HepG2 (cell line): ENCODE measurements around the gene AAR2. TPM values are rescaled to one million over a fixed set of nuclear protein-coding genes. Genes with fewer than 3 reads are reported as not detected.

Experiments
- ASH2L ChIP-seq: fragments of 300-600, 200-600 bp; sonication (generic); IDR thresholded peaks from 2 replicates; pipeline ENCODE4 v1.7.0; 2017; ENCODE audit warnings: low read depth, mild to moderate bottlenecking, moderate library complexity, mixed read lengths, low read length; ENCODE audit not compliant: insufficient read length
- BRD4 ChIP-seq: sonication (generic); formaldehyde crosslinking; IDR thresholded peaks from 2 replicates; pipeline ENCODE4 v1.4.0; 2020; ENCODE audit warnings: missing genetic modification reagents
- DMAP1 ChIP-seq: IDR thresholded peaks from 2 replicates; pipeline ENCODE4 v1.6.1; 2016
- DRAP1 ChIP-seq: IDR thresholded peaks from 2 replicates; pipeline ENCODE4 v1.6.1; 2016; ENCODE audit warnings: missing genetic modification reagents, missing compliant biosample characterization
- ETV6 ChIP-seq: sonication (generic); formaldehyde crosslinking; conservative IDR thresholded peaks from 2 replicates; pipeline ENCODE4 v1.4.0; 2020; ENCODE audit warnings: missing genetic modification reagents
- IKZF4 ChIP-seq: sonication (generic); formaldehyde crosslinking; IDR thresholded peaks from 2 replicates; pipeline ENCODE4 v1.5.1; 2020; ENCODE audit warnings: borderline replicate concordance, mild to moderate bottlenecking, low read depth, missing genetic modification reagents; ENCODE audit errors: not compliant biosample characterization
- IRF2 ChIP-seq: IDR thresholded peaks from 2 replicates; pipeline ENCODE4 v1.6.1; 2018; ENCODE audit warnings: missing genetic modification reagents, missing compliant biosample characterization
- MXD4 ChIP-seq: IDR thresholded peaks from 2 replicates; pipeline ENCODE4 v1.6.1; 2016; ENCODE audit warnings: mild to moderate bottlenecking, missing biosample characterization, missing genetic modification reagents
- TBX2 ChIP-seq: sonication (generic); formaldehyde crosslinking; IDR thresholded peaks from 2 replicates; pipeline ENCODE4 v1.5.0; 2020; ENCODE audit warnings: missing genetic modification reagents, mild to moderate bottlenecking, borderline replicate concordance
- THYN1 ChIP-seq: sonication (generic); formaldehyde crosslinking; IDR thresholded peaks from 2 replicates; pipeline ENCODE4 v1.8.1; 2023; ENCODE audit warnings: low read depth, mild to moderate bottlenecking, moderate library complexity, missing genetic modification reagents, borderline replicate concordance
- ZBTB46 ChIP-seq: sonication (generic); formaldehyde crosslinking; IDR thresholded peaks from 2 replicates; pipeline ENCODE4 v1.4.0; 2020; ENCODE audit warnings: mild to moderate bottlenecking, missing genetic modification reagents, borderline replicate concordance
- ZNF136 ChIP-seq: sonication (generic); formaldehyde crosslinking; IDR thresholded peaks from 2 replicates; pipeline ENCODE4 v1.8.1; 2022; ENCODE audit warnings: low read depth, mild to moderate bottlenecking, moderate library complexity, missing genetic modification reagents
- ZNF251 ChIP-seq: sonication (generic); formaldehyde crosslinking; IDR thresholded peaks from 2 replicates; pipeline ENCODE4 v1.9.0; 2021; ENCODE audit warnings: mild to moderate bottlenecking, missing genetic modification reagents
- ZNF350 ChIP-seq: sonication (generic); formaldehyde crosslinking; IDR thresholded peaks from 2 replicates; pipeline ENCODE4 v1.4.0; 2020; ENCODE audit warnings: mild to moderate bottlenecking, low read depth, missing genetic modification reagents, borderline replicate concordance
- ZNF556 ChIP-seq: sonication (generic); formaldehyde crosslinking; IDR thresholded peaks from 2 replicates; pipeline ENCODE4 v1.4.0; 2020; ENCODE audit warnings: mild to moderate bottlenecking, missing genetic modification reagents, borderline replicate concordance
- ZNF768 ChIP-seq: sonication (generic); formaldehyde crosslinking; IDR thresholded peaks from 2 replicates; pipeline ENCODE4 v1.4.0; 2020; ENCODE audit warnings: missing genetic modification reagents
- polyA plus RNA-seq, 8 experiments: library from polyadenylated mRNA; depleted of rRNA in 3 of 8; stranded (reverse) in 7 of 8; unstranded in 1 of 8; fragments of >200 nt; fragmentation: Illumina TruSeq in 4 of 8; extraction: Trizol in 4 of 8; gene quantifications; 2 replicates each; pipeline versions ENCODE4 v1.2.1 to v1.2.3, GENCODE V29; 2011 to 2016; ENCODE audit warnings: low read depth in 4 of 8, missing spikeins in 1 of 8, mixed read lengths in 1 of 8; ENCODE audit not compliant: insufficient read depth in 1 of 8
- total RNA-seq, 5 experiments: library from RNA; depleted of rRNA; stranded (reverse); fragments of >200 nt; fragmentation: Illumina TruSeq; extraction: Trizol; gene quantifications; 2 replicates each; pipeline ENCODE4 v1.2.3, GENCODE V29; 2016; ENCODE audit warnings: low read depth in 1 of 5
- TF ChIP-seq, protein P1 (sequence below): sonication (generic); formaldehyde crosslinking; IDR thresholded peaks from 2 replicates; pipeline ENCODE4 v1.5.1; 2020; ENCODE audit warnings: mild to moderate bottlenecking, missing genetic modification reagents, moderate library complexity
- TF ChIP-seq, protein P2 (sequence below): sonication (generic); formaldehyde crosslinking; IDR thresholded peaks from 2 replicates; pipeline ENCODE4 v1.5.1; 2020; ENCODE audit warnings: mild to moderate bottlenecking, missing genetic modification reagents

AAR2 gene
- total and polyA plus RNA-seq, 2 of the 13 experiments (the other 11 are each of a cell fraction or from before 2014, with no cell fraction given) = 45.2 to 46.2 TPM

GRCh38 chr20:36271639-36272546, 35.6 kb downstream of the AAR2 start (continued):
- TF ChIP-seq ZNF251 (CRISPR knock-in tag) (peak; percentile 30; the same call in 1 of the 2 replicates), ASH2L (peak; percentile 6), BRD4 (0 out of 2 replicates have a peak, but pooled peaks have one; percentile 14), ETV6 (CRISPR knock-in tag) (no peak), IKZF4 (peak; percentile 6), ZBTB46 (peak; percentile 11; the same call in 1 of the 2 replicates), TBX2 (CRISPR knock-in tag) (no peak), IRF2 (CRISPR knock-in tag) (0 out of 2 replicates have a peak, but pooled peaks have one; percentile 1), ZNF556 (CRISPR knock-in tag) (0 out of 2 replicates have a peak, but pooled peaks have one; percentile 43), ZNF350 (no peak), DRAP1 (CRISPR knock-in tag) (no peak), MXD4 (CRISPR knock-in tag) (no peak), ZNF136 (CRISPR knock-in tag) (0 out of 2 replicates have a peak, but pooled peaks have one; percentile 50), ZNF768 (CRISPR knock-in tag) (0 out of 2 replicates have a peak, but pooled peaks have one; percentile 11), DMAP1 (CRISPR knock-in tag) (no peak; the same call in 1 of the 2 replicates), THYN1 (no peak)
- TF ChIP-seq, protein P1, sequence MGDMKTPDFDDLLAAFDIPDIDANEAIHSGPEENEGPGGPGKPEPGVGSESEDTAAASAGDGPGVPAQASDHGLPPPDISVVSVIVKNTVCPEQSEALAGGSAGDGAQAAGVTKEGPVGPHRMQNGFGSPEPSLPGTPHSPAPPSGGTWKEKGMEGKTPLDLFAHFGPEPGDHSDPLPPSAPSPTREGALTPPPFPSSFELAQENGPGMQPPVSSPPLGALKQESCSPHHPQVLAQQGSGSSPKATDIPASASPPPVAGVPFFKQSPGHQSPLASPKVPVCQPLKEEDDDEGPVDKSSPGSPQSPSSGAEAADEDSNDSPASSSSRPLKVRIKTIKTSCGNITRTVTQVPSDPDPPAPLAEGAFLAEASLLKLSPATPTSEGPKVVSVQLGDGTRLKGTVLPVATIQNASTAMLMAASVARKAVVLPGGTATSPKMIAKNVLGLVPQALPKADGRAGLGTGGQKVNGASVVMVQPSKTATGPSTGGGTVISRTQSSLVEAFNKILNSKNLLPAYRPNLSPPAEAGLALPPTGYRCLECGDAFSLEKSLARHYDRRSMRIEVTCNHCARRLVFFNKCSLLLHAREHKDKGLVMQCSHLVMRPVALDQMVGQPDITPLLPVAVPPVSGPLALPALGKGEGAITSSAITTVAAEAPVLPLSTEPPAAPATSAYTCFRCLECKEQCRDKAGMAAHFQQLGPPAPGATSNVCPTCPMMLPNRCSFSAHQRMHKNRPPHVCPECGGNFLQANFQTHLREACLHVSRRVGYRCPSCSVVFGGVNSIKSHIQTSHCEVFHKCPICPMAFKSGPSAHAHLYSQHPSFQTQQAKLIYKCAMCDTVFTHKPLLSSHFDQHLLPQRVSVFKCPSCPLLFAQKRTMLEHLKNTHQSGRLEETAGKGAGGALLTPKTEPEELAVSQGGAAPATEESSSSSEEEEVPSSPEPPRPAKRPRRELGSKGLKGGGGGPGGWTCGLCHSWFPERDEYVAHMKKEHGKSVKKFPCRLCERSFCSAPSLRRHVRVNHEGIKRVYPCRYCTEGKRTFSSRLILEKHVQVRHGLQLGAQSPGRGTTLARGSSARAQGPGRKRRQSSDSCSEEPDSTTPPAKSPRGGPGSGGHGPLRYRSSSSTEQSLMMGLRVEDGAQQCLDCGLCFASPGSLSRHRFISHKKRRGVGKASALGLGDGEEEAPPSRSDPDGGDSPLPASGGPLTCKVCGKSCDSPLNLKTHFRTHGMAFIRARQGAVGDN = peak; percentile 68
- TF ChIP-seq, protein P2, sequence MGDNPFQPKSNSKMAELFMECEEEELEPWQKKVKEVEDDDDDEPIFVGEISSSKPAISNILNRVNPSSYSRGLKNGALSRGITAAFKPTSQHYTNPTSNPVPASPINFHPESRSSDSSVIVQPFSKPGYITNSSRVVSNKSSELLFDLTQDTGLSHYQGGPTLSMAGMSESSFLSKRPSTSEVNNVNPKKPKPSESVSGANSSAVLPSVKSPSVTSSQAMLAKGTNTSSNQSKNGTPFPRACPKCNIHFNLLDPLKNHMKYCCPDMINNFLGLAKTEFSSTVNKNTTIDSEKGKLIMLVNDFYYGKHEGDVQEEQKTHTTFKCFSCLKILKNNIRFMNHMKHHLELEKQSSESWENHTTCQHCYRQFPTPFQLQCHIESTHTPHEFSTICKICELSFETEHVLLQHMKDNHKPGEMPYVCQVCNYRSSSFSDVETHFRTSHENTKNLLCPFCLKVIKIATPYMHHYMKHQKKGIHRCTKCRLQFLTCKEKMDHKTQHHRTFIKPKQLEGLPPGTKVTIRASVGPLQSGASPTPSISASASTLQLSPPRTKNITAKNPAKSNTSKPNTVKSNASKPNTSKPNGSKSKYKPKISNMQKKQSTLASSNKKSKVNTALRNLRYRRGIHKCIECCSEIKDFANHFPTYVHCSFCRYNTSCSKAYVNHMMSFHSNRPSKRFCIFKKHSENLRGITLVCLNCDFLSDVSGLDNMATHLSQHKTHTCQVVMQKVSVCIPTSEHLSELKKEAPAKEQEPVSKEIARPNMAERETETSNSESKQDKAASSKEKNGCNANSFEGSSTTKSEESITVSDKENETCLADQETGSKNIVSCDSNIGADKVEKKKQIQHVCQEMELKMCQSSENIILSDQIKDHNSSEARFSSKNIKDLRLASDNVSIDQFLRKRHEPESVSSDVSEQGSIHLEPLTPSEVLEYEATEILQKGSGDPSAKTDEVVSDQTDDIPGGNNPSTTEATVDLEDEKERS = 0 out of 2 replicates have a peak, but pooled peaks have one; percentile 29
